Omental fat pad (tissue), 4 donors: ENCODE measurements around the gene DNAAF1. TPM values are rescaled to one million over a fixed set of nuclear protein-coding genes. Genes with fewer than 3 reads are reported as not detected.
"Not testable (repeated sequence)": the region's sequence is repeated elsewhere in the genome, so short reads cannot be mapped to it uniquely, and the experiment has no call there.

Experiments
- ATAC-seq: fragments of 150-250 bp; one replicate; pipeline ENCODE4 v1.9.1; 2016; ENCODE audit warnings: mild to moderate bottlenecking, moderate library complexity; ENCODE audit not compliant: low FRiP score
- DNase-seq: peaks from one replicate; pipeline ENCODE4 v3.0.0-alpha.2; 2019; ENCODE audit warnings: low spot score
- CTCF ChIP-seq, 3 donors: fragments of 450-650 bp; IDR thresholded peaks; one replicate each; pipeline ENCODE4 v1.5.1; 2016 to 2017; ENCODE audit warnings: antibody characterized with exemption in 3 of 3, mild to moderate bottlenecking in 3 of 3, moderate library complexity in 2 of 3
- total RNA-seq, 4 donors: library from RNA; depleted of rRNA; stranded (reverse); fragments of >200 nt; gene quantifications; one replicate each; pipeline ENCODE4 v1.1.0, GENCODE V29; 2016

The DNAAF1 gene
- total RNA-seq, 4 donors from 2014 or later: 0.28 to 0.48 (median 0.32) TPM; not detected in 1

- no peak for DNase-seq
- TF ChIP-seq CTCF (IDR thresholded peaks at IDR 0.05): no peak
- ATAC-seq: no peak
Measured at GRCh38 chr16:84209989-84210388, 64.9 kb downstream of the DNAAF1 start.

DNA sequence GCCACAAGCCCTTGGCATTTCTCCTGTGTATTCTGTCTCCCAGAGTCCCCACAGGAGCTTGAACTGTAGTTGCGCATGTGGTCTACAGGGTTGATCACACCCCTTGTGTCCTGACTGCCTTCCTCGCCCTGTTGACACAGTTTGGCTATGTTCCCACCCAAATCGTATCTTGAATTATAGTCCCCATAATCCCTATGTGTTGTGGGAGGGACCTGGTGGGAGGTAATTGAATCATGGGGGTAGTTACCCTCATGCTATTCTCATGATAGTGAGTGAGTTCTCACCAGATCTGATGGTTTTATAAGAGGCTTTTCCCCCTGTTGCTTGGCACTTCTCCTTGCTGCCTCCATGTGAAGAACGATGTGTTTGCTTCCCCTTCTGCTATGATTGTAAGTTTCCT lies 67.0 kb downstream of the DNAAF1 start:
- no peak for DNase-seq
- no peak for ATAC-seq
- no peak for TF ChIP-seq CTCF (IDR thresholded peaks at IDR 0.05)

- no peak for DNase-seq
- no peak for TF ChIP-seq CTCF (IDR thresholded peaks at IDR 0.05)
- no peak for ATAC-seq
Measured at GRCh38 chr16:84212631-84213030, 67.5 kb downstream of the DNAAF1 start.

DNA sequence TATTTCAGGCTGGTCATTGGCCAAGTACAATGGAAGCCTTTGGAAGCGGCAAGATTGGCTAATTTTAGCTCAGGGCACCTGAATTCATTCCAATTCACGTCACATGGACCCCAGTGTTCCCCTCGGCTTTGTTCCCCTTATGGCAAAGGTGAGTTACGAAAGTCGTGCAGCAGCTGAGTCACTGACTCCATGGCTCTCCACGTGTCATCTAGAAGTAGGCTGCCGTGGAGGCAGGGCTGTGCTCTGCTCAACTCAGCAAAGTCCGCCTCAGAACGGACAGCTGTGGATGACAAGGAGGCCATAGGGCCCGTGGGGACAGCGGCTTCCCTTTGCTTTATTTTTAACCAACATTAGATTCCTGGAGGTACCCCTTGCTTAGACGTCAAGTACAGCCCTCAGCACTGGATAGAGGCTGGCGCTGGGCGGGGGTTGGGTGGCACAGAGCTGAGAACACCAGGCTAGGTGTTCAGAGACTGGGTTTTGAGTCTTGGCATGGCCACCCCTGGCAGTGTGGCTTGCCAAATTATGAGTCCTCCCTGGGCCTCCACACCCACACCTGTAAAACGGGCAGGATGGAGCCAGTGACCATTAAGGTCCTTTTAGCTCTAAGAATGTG lies 69.5 kb downstream of the DNAAF1 start:
- DNase-seq (no peak), ATAC-seq (no peak)
- TF ChIP-seq CTCF (IDR thresholded peaks at IDR 0.05): no peak

- ATAC-seq: no peak
- no peak for TF ChIP-seq CTCF (IDR thresholded peaks at IDR 0.05)
- DNase-seq: no peak
Measured at GRCh38 chr16:84215531-84215930, 70.4 kb downstream of the DNAAF1 start.

DNA sequence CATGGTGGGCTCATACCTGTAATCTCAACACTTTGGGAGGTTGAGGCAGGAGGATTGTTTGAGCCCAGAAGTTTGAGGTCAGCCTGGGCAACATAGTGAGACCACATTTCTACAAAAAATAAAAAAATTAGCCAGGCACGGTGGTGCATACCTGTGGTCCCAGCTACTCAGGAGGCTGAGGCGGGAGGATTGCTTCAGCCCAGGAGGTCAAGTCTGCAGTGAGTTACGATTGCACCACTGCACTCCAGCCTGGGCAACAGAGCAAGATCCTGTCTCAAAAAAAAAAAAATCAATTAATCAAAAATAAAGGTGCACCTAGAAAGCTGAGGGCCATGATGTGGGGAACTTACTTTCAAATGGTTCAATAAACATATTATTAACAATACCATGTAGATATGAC lies 71.0 kb downstream of the DNAAF1 start:
- not testable (repeated sequence) for DNase-seq, ATAC-seq

GRCh38 chr16:84218176-84218823 lies 73.2 kb downstream of the DNAAF1 start:
- TF ChIP-seq CTCF (IDR thresholded peaks at IDR 0.05): no peak
- DNase-seq (no peak), ATAC-seq (no peak)
